ENCODE measurements around the gene TP53RK.

GRCh38 chr20:46722450-46722849 lies 33.2 kb upstream of the TP53RK start:
- TF ChIP-seq CTCF (IDR thresholded peaks at IDR 0.05) (no peak), POLR2AphosphoS5 (IDR thresholded peaks at IDR 0.05) (no peak), EP300 (IDR thresholded peaks at IDR 0.05) (no peak)

All from suprapubic skin (tissue), 4 donors.